Endothelial cell of umbilical vein (primary cell): Measurements from ENCODE around the gene NACAD. TPM values are rescaled to one million over a fixed set of nuclear protein-coding genes. Genes with fewer than 3 reads are reported as not detected.

ENCODE experiments used
- BruUV-seq: library from RNA; stranded (reverse); fragments of 400-500 nt; replicated peaks from 2 replicates; lab custom pipeline; 2021; lab: Mats Ljungman, UMichigan
- CTCF ChIA-PET: fragments of 300-600, 350-600 bp; sonication (Branson Sonifier 250); formaldehyde crosslinking; loops from one replicate; lab custom pipeline; 2021; ENCODE audit warnings: antibody characterized with exemption, inconsistent platforms; lab: Charles Lee
- POLR2A ChIA-PET: fragments of 300-600, 350-600 bp; sonication (Branson Sonifier 250); formaldehyde crosslinking; loops from one replicate; lab custom pipeline; 2021; ENCODE audit warnings: antibody characterized with exemption, inconsistent platforms; lab: Charles Lee
- DNase-seq: peaks from one replicate; pipeline ENCODE4 v3.0.0-alpha.2; 2011; ENCODE audit warnings: low read depth, low spot score
- FAIRE-seq: peaks from 2 replicates; lab custom pipeline; 2011; peaks lifted over from hg19 to GRCh38; lab: Jason Lieb, UNC
- H2AFZ ChIP-seq: 2 replicates; pipeline ENCODE4 v1.6.0; 2012; ENCODE audit warnings: low read depth, low read length, control low read depth, inconsistent platforms
- H3K27ac ChIP-seq: 2 replicates; pipeline ENCODE4 v1.5.1; 2011; ENCODE audit warnings: low read depth, mild to moderate bottlenecking, control low read depth, low read length, moderate library complexity; ENCODE audit not compliant: insufficient read depth
- H3K27me3 ChIP-seq, 2 experiments: 2 replicates each; pipeline versions ENCODE4 v1.6.0 to v1.6.1; 2011; ENCODE audit warnings: low read length in 2 of 2, mixed read lengths in 1 of 2; ENCODE audit not compliant: control insufficient read depth in 2 of 2, insufficient read depth in 2 of 2
- H3K36me3 ChIP-seq, 2 experiments: 2 replicates in 1 of 2; 3 replicates in 1 of 2; pipeline ENCODE4 v1.5.1; 2011; ENCODE audit warnings: low read length in 2 of 2, mild to moderate bottlenecking in 1 of 2, moderate library complexity in 1 of 2; ENCODE audit not compliant: control insufficient read depth in 2 of 2, insufficient read depth in 2 of 2; ENCODE audit errors: extremely low read depth in 1 of 2
- H3K4me1 ChIP-seq: 3 replicates; pipeline ENCODE4 v1.5.1; 2011; ENCODE audit warnings: mild to moderate bottlenecking, low read length; ENCODE audit not compliant: control insufficient read depth, insufficient read depth; ENCODE audit errors: extremely low read depth
- H3K4me2 ChIP-seq: 2 replicates; pipeline ENCODE4 v1.6.1; 2011; ENCODE audit warnings: low read length, control low read depth, mixed read lengths; ENCODE audit not compliant: insufficient read depth
- H3K4me3 ChIP-seq, 3 experiments: fragments of 200-600 bp in 1 of 3; sonication (generic), shearing (Covaris generic) in 1 of 3; replicated peaks in 1 of 3; 2 replicates each; pipeline ENCODE4 v1.5.1; 2011 to 2016; ENCODE audit warnings: control low read depth in 3 of 3, low read length in 3 of 3, mild to moderate bottlenecking in 2 of 3, inconsistent platforms in 1 of 3, low read depth in 1 of 3, moderate library complexity in 1 of 3; ENCODE audit not compliant: insufficient read depth in 1 of 3
- H3K79me2 ChIP-seq: 2 replicates; pipeline ENCODE4 v1.6.0; 2012; ENCODE audit warnings: low read length, inconsistent platforms; ENCODE audit not compliant: control insufficient read depth, insufficient read depth
- H3K9ac ChIP-seq: replicated peaks from 2 replicates; pipeline ENCODE3; 2011; ENCODE audit warnings: low read length, control low read depth; ENCODE audit not compliant: insufficient read depth; ENCODE audit errors: extremely low read depth
- H3K9me1 ChIP-seq: replicated peaks from 3 replicates; pipeline ENCODE4 v1.6.0; 2011; ENCODE audit warnings: mild to moderate bottlenecking, low read length; ENCODE audit not compliant: control insufficient read depth, insufficient read depth; ENCODE audit errors: extremely low read depth
- H3K9me3 ChIP-seq: replicated peaks from 2 replicates; pipeline ENCODE4 v1.5.1; 2012; ENCODE audit warnings: low read length, inconsistent platforms; ENCODE audit not compliant: control insufficient read depth, insufficient read depth
- H4K20me1 ChIP-seq: replicated peaks from 2 replicates; pipeline ENCODE3; 2011; ENCODE audit warnings: mild to moderate bottlenecking, low read length; ENCODE audit not compliant: control insufficient read depth, insufficient read depth; ENCODE audit errors: extremely low read depth
- CTCF ChIP-seq, 2 donors: IDR thresholded peaks; 1 replicate in 1 of 2; 2 replicates in 1 of 2; pipeline ENCODE4 v1.5.1; 2011; ENCODE audit warnings: low read length in 2 of 2, mild to moderate bottlenecking in 2 of 2, moderate library complexity in 2 of 2, control low read depth in 1 of 2, inconsistent platforms in 1 of 2, low read depth in 1 of 2; ENCODE audit not compliant: insufficient read depth in 1 of 2; ENCODE audit errors: extremely low read depth in 1 of 2
- EZH2 ChIP-seq: IDR thresholded peaks from 2 replicates; pipeline ENCODE4 v1.6.1; 2012; ENCODE audit warnings: borderline replicate concordance, low read depth, mild to moderate bottlenecking, moderate library complexity, low read length, inconsistent platforms; ENCODE audit not compliant: severe bottlenecking
- GATA2 ChIP-seq: IDR thresholded peaks from 2 replicates; pipeline ENCODE4 v1.7.0; 2011; ENCODE audit warnings: low read depth, mild to moderate bottlenecking, moderate library complexity, mixed read lengths, low read length; ENCODE audit not compliant: insufficient read length, insufficient read depth
- JUN ChIP-seq: IDR thresholded peaks from 2 replicates; pipeline ENCODE4 v1.6.1; 2011; ENCODE audit warnings: borderline replicate concordance, low read depth; ENCODE audit not compliant: insufficient read length, insufficient read depth
- MAX ChIP-seq: IDR thresholded peaks from 2 replicates; pipeline ENCODE4 v1.6.1; 2011; ENCODE audit not compliant: insufficient read depth, insufficient read length
- POLR2A ChIP-seq: IDR thresholded peaks from 2 replicates; pipeline ENCODE4 v1.6.1; 2012; ENCODE audit warnings: low read depth, mild to moderate bottlenecking, control low read depth, low read length
- dilution Hi-C: fragments of 300-500 bp; cut with MboI; formaldehyde crosslinking; loops from one replicate; pipeline ENCODE4 v1.15.0; 2019; ENCODE audit warnings: low sequenced_read_pairs; ENCODE audit not compliant: extremely low pct_ligation_motif_present
- intact Hi-C: fragments of 100-400 bp; cut with micrococcal nuclease; formaldehyde crosslinking; loops from one replicate; pipeline ENCODE4 v1.10.0; 2022
- polyA plus RNA-seq, 4 experiments: library from polyadenylated mRNA; depleted of rRNA in 3 of 4; stranded (reverse) in 3 of 4; unstranded in 1 of 4; fragments of >200 nt; gene quantifications; 2 replicates each; pipeline versions ENCODE4 v1.2.1 to v1.2.3, GENCODE V29; 2011 to 2012; ENCODE audit warnings: missing spikeins in 1 of 4
- total RNA-seq: library from RNA; stranded (reverse); gene quantifications from 2 replicates; pipeline ENCODE4 v1.2.3, GENCODE V29; 2021

Gene NACAD
- total and polyA plus RNA-seq, 2 donors (not counting 3 experiments of a cell fraction or from before 2014, with no cell fraction given) = 1.4 to 6.6 TPM

- no peak for DNase-seq
- dilution Hi-C loops = no loop called here
Measured at GRCh38 chr7:45077579-45077978, 11.2 kb downstream of the NACAD start.

More at GRCh38 chr7:45077579-45077978, 11.2 kb downstream of the NACAD start:
- intact Hi-C loops = loop anchor here (5.0 kb wide), 1 partner anchor 105 kb away; no protein-coding TSS in a partner anchor
- no peak overlapping the region for H3K9ac ChIP-seq
- H4K20me1 ChIP-seq = no peaks in the 10 kb centered on the region
- no peaks in the 10 kb centered on the region for H3K9me3 ChIP-seq
- BruUV-seq = no TSS peak
- ChIA-PET POLR2A (no interaction called here), CTCF (no interaction called here)
- no peaks in the 10 kb centered on the region for H3K9me1 ChIP-seq
- H3K27me3 ChIP-seq = no peaks in the 10 kb centered on the region
- TF ChIP-seq GATA2 (no peak), JUN (no peak), EZH2 (no peak), MAX (no peak), CTCF (IDR thresholded peaks at IDR 0.05; ENCODE audit: extremely low read depth in 1 of 2, insufficient read depth in 1 of 2, low read depth in 1 of 2, low read length in 2 of 2) (no peak), POLR2A (no peak)
- H3K36me3 ChIP-seq = peaks cover 4 to 37% of the 10 kb centered on the region in 2 experiments
- H2AFZ ChIP-seq = no peak overlapping the region
- no peak overlapping the region for H3K4me2 ChIP-seq
- no peaks in the 10 kb centered on the region for H3K4me1 ChIP-seq
- no peak overlapping the region for H3K4me3 ChIP-seq
- H3K79me2 ChIP-seq = no peaks in the 10 kb centered on the region
- H3K27ac ChIP-seq = no peak overlapping the region
- FAIRE-seq = no peak
